H1 (cell line): Measurements from ENCODE around the gene PUDP. TPM values are rescaled to one million over a fixed set of nuclear protein-coding genes. Genes with fewer than 3 reads are reported as not detected.

Source experiments
- CTCF ChIA-PET: fragments of 300-600 bp; sonication (Branson Sonifier 250); formaldehyde crosslinking; loops from one replicate; lab custom pipeline; 2021; ENCODE audit not compliant: partially characterized antibody; lab: Charles Lee
- POLR2A ChIA-PET: fragments of 300-600 bp; sonication (Branson Sonifier 250); formaldehyde crosslinking; loops from one replicate; lab custom pipeline; 2021; ENCODE audit warnings: inconsistent platforms; ENCODE audit not compliant: partially characterized antibody; lab: Charles Lee
- DNase-seq, 2 experiments: peaks; one replicate each; pipeline versions ENCODE4 v3.0.0 to v3.0.0-alpha.2; 2010 to 2022; ENCODE audit warnings: low spot score in 2 of 2, low read depth in 1 of 2, mixed read lengths in 1 of 2
- FAIRE-seq: peaks from 2 replicates; lab custom pipeline; 2011; peaks lifted over from hg19 to GRCh38; lab: Jason Lieb, UNC
- H2AFZ ChIP-seq: 2 replicates; pipeline ENCODE4 v1.8.1; 2012; ENCODE audit warnings: low read length, inconsistent platforms
- H2AK5ac ChIP-seq: 2 replicates; pipeline ENCODE4 v1.6.1; 2013; ENCODE audit warnings: low read depth, low read length
- H2BK120ac ChIP-seq: replicated peaks from 2 replicates; pipeline ENCODE3; 2013; ENCODE audit warnings: low read depth, low read length, inconsistent platforms
- H2BK12ac ChIP-seq: 2 replicates; pipeline ENCODE4 v1.6.1; 2013; ENCODE audit warnings: low read depth, low read length
- H2BK15ac ChIP-seq: 2 replicates; pipeline ENCODE4 v1.6.1; 2013; ENCODE audit warnings: low read length
- H2BK20ac ChIP-seq: 2 replicates; pipeline ENCODE4 v1.6.1; 2013; ENCODE audit warnings: low read length
- H2BK5ac ChIP-seq: 2 replicates; pipeline ENCODE4 v1.6.1; 2013; ENCODE audit warnings: low read depth, low read length
- H3K14ac ChIP-seq: 2 replicates; pipeline ENCODE4 v1.6.1; 2013; ENCODE audit warnings: inconsistent platforms; ENCODE audit not compliant: insufficient read length
- H3K18ac ChIP-seq: 2 replicates; pipeline ENCODE4 v1.6.1; 2013; ENCODE audit warnings: low read length; ENCODE audit errors: extremely low read depth
- H3K23ac ChIP-seq: 2 replicates; pipeline ENCODE4 v1.6.1; 2013; ENCODE audit warnings: inconsistent platforms; ENCODE audit not compliant: insufficient read length
- H3K23me2 ChIP-seq: 2 replicates; pipeline ENCODE4 v1.6.1; 2013; ENCODE audit warnings: low read depth, low read length
- H3K27ac ChIP-seq: 2 replicates; pipeline ENCODE4 v1.6.1; 2011; ENCODE audit warnings: low read depth, low read length, inconsistent platforms
- H3K27me3 ChIP-seq, 4 experiments: replicated peaks in 1 of 4; 1 replicate in 1 of 4; 2 replicates in 3 of 4; pipeline versions ENCODE4 v1.6.1 to v1.8.1; 2011 to 2013; ENCODE audit warnings: low read length in 3 of 4, mild to moderate bottlenecking in 3 of 4, inconsistent platforms in 2 of 4, mixed read lengths in 2 of 4, moderate library complexity in 1 of 4; ENCODE audit not compliant: control insufficient read depth in 3 of 4, insufficient read depth in 3 of 4; ENCODE audit errors: extremely low read depth in 1 of 4
- H3K36me3 ChIP-seq, 4 experiments: 2 replicates each; pipeline versions ENCODE4 v1.6.1 to v1.8.1; 2011 to 2013; ENCODE audit warnings: mild to moderate bottlenecking in 4 of 4, low read length in 3 of 4, moderate library complexity in 2 of 4, control low read depth in 1 of 4, inconsistent platforms in 1 of 4; ENCODE audit not compliant: insufficient read depth in 4 of 4, control insufficient read depth in 2 of 4
- H3K4ac ChIP-seq: replicated peaks from 2 replicates; pipeline ENCODE3; 2013; ENCODE audit warnings: low read length, low read depth, mixed read lengths, inconsistent platforms; ENCODE audit not compliant: insufficient read length
- H3K4me1 ChIP-seq, 4 experiments: replicated peaks in 1 of 4; 1 replicate in 1 of 4; 2 replicates in 3 of 4; pipeline versions ENCODE4 v1.6.1 to v1.8.1; 2011 to 2013; ENCODE audit warnings: low read length in 3 of 4, inconsistent platforms in 2 of 4, mixed read lengths in 1 of 4; ENCODE audit not compliant: insufficient read depth in 4 of 4, control insufficient read depth in 3 of 4
- H3K4me2 ChIP-seq, 2 experiments: 2 replicates each; pipeline versions ENCODE4 v1.6.1 to v1.8.1; 2011 to 2013; ENCODE audit warnings: low read depth in 2 of 2, low read length in 2 of 2, control low read depth in 1 of 2, inconsistent platforms in 1 of 2, mild to moderate bottlenecking in 1 of 2; ENCODE audit not compliant: insufficient read depth in 1 of 2
- H3K4me3 ChIP-seq, 4 experiments: fragments of 200-600, 300-600 bp in 1 of 4; sonication (generic), shearing (Covaris generic), sonication (Bioruptor Twin) in 1 of 4; 2 replicates each; pipeline versions ENCODE4 v1.5.1 to v1.8.1; 2011 to 2016; ENCODE audit warnings: low read length in 4 of 4, low read depth in 3 of 4, control low read depth in 2 of 4, inconsistent platforms in 2 of 4, mild to moderate bottlenecking in 2 of 4, mixed read lengths in 1 of 4, moderate library complexity in 1 of 4; ENCODE audit not compliant: insufficient read depth in 2 of 4; ENCODE audit errors: extremely low read depth in 1 of 4
- H3K56ac ChIP-seq: replicated peaks from 2 replicates; pipeline ENCODE3; 2013; ENCODE audit warnings: low read depth, mild to moderate bottlenecking, mixed read lengths, low read length, inconsistent platforms; ENCODE audit not compliant: insufficient read length
- H3K79me1 ChIP-seq: 2 replicates; pipeline ENCODE4 v1.6.1; 2013; ENCODE audit warnings: low read depth, low read length, control low read depth
- H3K79me2 ChIP-seq, 2 experiments: 2 replicates each; pipeline versions ENCODE4 v1.6.1 to v1.8.1; 2012 to 2013; ENCODE audit warnings: low read length in 2 of 2, mild to moderate bottlenecking in 2 of 2, inconsistent platforms in 1 of 2; ENCODE audit not compliant: insufficient read depth in 2 of 2, control insufficient read depth in 1 of 2
- H3K9ac ChIP-seq, 4 experiments: replicated peaks in 1 of 4; 1 replicate in 1 of 4; 2 replicates in 3 of 4; pipeline versions ENCODE4 v1.6.1 to v1.8.1; 2011 to 2013; ENCODE audit warnings: low read depth in 3 of 4, low read length in 3 of 4, control low read depth in 2 of 4, mild to moderate bottlenecking in 2 of 4, moderate library complexity in 2 of 4, inconsistent platforms in 1 of 4; ENCODE audit errors: extremely low read depth in 1 of 4
- H3K9me3 ChIP-seq, 2 experiments: 2 replicates each; pipeline versions ENCODE4 v1.6.1 to v1.8.1; 2012 to 2013; ENCODE audit warnings: mild to moderate bottlenecking in 2 of 2, moderate library complexity in 2 of 2, control low read depth in 1 of 2, inconsistent platforms in 1 of 2, low read depth in 1 of 2, low read length in 1 of 2, mixed read lengths in 1 of 2; ENCODE audit not compliant: insufficient read depth in 2 of 2
- H4K20me1 ChIP-seq, 2 experiments: replicated peaks in 1 of 2; 2 replicates each; pipeline versions ENCODE3 to v1.8.1; 2011 to 2013; ENCODE audit warnings: inconsistent platforms in 2 of 2, low read length in 2 of 2, mild to moderate bottlenecking in 1 of 2; ENCODE audit not compliant: insufficient read depth in 2 of 2, control insufficient read depth in 1 of 2
- H4K5ac ChIP-seq: 2 replicates; pipeline ENCODE4 v1.6.1; 2013; ENCODE audit warnings: low read length, low read depth, mixed read lengths, inconsistent platforms; ENCODE audit not compliant: insufficient read length
- H4K8ac ChIP-seq: 2 replicates; pipeline ENCODE4 v1.8.0; 2013; ENCODE audit warnings: mild to moderate bottlenecking, moderate library complexity, low read length, inconsistent platforms; ENCODE audit not compliant: insufficient read depth; ENCODE audit errors: extremely low read depth
- H4K91ac ChIP-seq: replicated peaks from 2 replicates; pipeline ENCODE3; 2013; ENCODE audit warnings: low read length, mixed read lengths, inconsistent platforms; ENCODE audit not compliant: insufficient read length
- CEBPB ChIP-seq: IDR thresholded peaks from 2 replicates; pipeline ENCODE4 v1.6.1; 2012; ENCODE audit warnings: low read depth, low read length
- JUN ChIP-seq: IDR thresholded peaks from 2 replicates; pipeline ENCODE4 v1.6.1; 2011; ENCODE audit warnings: low read depth, mild to moderate bottlenecking, improper control_type of control experiment, low read length
- WGBS, 2 experiments: shearing (Covaris generic) in 1 of 2; methylation state at CpG; one replicate each; pipeline versions ENCODE4 v1.1.6 to v1.1.7; 2013 to 2015; ENCODE audit warnings: low lambda C conversion rate in 2 of 2, mixed read lengths in 2 of 2, inconsistent platforms in 1 of 2, low coverage in 1 of 2, missing lambda C conversion rate in 1 of 2; ENCODE audit not compliant: insufficient replicate concordance in 2 of 2, insufficient coverage in 1 of 2, insufficient read length in 1 of 2; ENCODE audit errors: extremely low coverage in 1 of 2, missing lambda C conversion rate in 1 of 2; 5-methylcytosine and 5-hydroxymethylcytosine counted together
- polyA plus RNA-seq, 7 experiments: library from polyadenylated mRNA; depleted of rRNA in 3 of 7; stranded (reverse) in 5 of 7; unstranded in 2 of 7; fragments of >200 nt in 5 of 7; fragments of 200-250 nt in 2 of 7; gene quantifications; 1 replicate in 5 of 7; 2 replicates in 1 of 7; 4 replicates in 1 of 7; pipeline versions ENCODE4 v1.2.1 to v1.2.3, GENCODE V29; 2011 to 2013; ENCODE audit warnings: missing spikeins in 2 of 7, mixed read lengths in 2 of 7
- total RNA-seq: library from RNA; stranded (reverse); fragmentation: NEBNext Ultra II Directional; extraction: Animal tissue kit (Norgen Biotek cat#: 25700); gene quantifications from 2 replicates; pipeline ENCODE4 v1.2.1, GENCODE V29; 2021

PUDP gene
- total and polyA plus RNA-seq, 2 of the 8 experiments (the other 6 are each of a cell fraction or from before 2014, with no cell fraction given) = 27.2 to 30.2 TPM

GRCh38 chrX:7159149-7159861, 11.4 kb upstream of the PUDP start:
- H3K56ac ChIP-seq = no peak overlapping the region
- no peak overlapping the region for H3K27ac ChIP-seq
- H3K4ac ChIP-seq = no peak overlapping the region
- WGBS, 2 experiments = 76% methylated on average over 5 of the region's 7 CpGs; no CpG with 5 or more reads in 1 of the 2 experiments
- no peaks in the 10 kb centered on the region for H3K36me3 ChIP-seq
- no peak overlapping the region for H2BK120ac ChIP-seq
- H2BK5ac ChIP-seq = no peak overlapping the region
- H3K9ac ChIP-seq = no peak overlapping the region
- no peak overlapping the region for H3K4me3 ChIP-seq
- no peak overlapping the region for H3K4me2 ChIP-seq
- no peaks in the 10 kb centered on the region for H3K23me2 ChIP-seq
- no peak overlapping the region for H3K23ac ChIP-seq
- H3K14ac ChIP-seq = no peak overlapping the region
- H4K8ac ChIP-seq = no peak overlapping the region
- ChIA-PET POLR2A (interaction anchor here (0.6 kb wide), 1 partner anchor 843 kb away, joined by 3 read pairs; no protein-coding TSS in a partner anchor), CTCF (no interaction called here)
- H3K79me1 ChIP-seq = no peaks in the 10 kb centered on the region
- H4K5ac ChIP-seq = no peak overlapping the region
- H3K9me3 ChIP-seq = no peaks in the 10 kb centered on the region
- DNase-seq (no peak), FAIRE-seq (peak; percentile 79)
- H2BK12ac ChIP-seq = no peak overlapping the region
- H2AFZ ChIP-seq = no peak overlapping the region
- no peaks in the 10 kb centered on the region for H3K79me2 ChIP-seq
- no peak for TF ChIP-seq JUN
- TF ChIP-seq CEBPB = 0 out of 2 replicates have a peak, but pooled peaks have one; percentile 10
- peaks cover 0 to 3% (median 0%) of the 10 kb centered on the region in 4 experiments; a peak in 2 of 7 replicates for H3K4me1 ChIP-seq
- no peaks in the 10 kb centered on the region for H4K20me1 ChIP-seq
- no peak overlapping the region for H3K18ac ChIP-seq
- no peak overlapping the region for H2BK15ac ChIP-seq
- H2AK5ac ChIP-seq = no peak overlapping the region
- H3K27me3 ChIP-seq = no peaks in the 10 kb centered on the region
- no peak overlapping the region for H4K91ac ChIP-seq
- no peak overlapping the region for H2BK20ac ChIP-seq
